ENCODE results near the gene FAM13B.
"Not testable (repeated sequence)": the region's sequence is repeated elsewhere in the genome, so short reads cannot be mapped to it uniquely, and the experiment has no call there.

FAM13B gene

GRCh38 chr5:137989419-137989818, 43.5 kb downstream of the FAM13B start:
- DNase-seq (ENCODE audit: low read depth, low spot score): no peak

- DNase-seq (ENCODE audit: low read depth, low spot score): no peak
These were observed 57.7 kb downstream of the FAM13B start for GRCh38 chr5:137975208-137975607.

- not testable (repeated sequence) for DNase-seq (ENCODE audit: low read depth, low spot score)
These were observed 62.5 kb downstream of the FAM13B start for GRCh38 chr5:137970384-137970783.

GRCh38 chr5:137960819-137961218, 72.1 kb downstream of the FAM13B start:
- DNase-seq (ENCODE audit: low read depth, low spot score): no peak

GRCh38 chr5:137960141-137960540, 72.7 kb downstream of the FAM13B start:
- no peak for DNase-seq (ENCODE audit: low read depth, low spot score)

GRCh38 chr5:137959488-137959887, 73.4 kb downstream of the FAM13B start:
- no peak for DNase-seq (ENCODE audit: low read depth, low spot score)

- DNase-seq (ENCODE audit: low read depth, low spot score): no peak
These were observed 74.9 kb downstream of the FAM13B start for GRCh38 chr5:137957948-137958347.

- no peak for DNase-seq (ENCODE audit: low read depth, low spot score)
These were observed 78.6 kb downstream of the FAM13B start for GRCh38 chr5:137954131-137954879.

GRCh38 chr5:137945825-137946224, 87.1 kb downstream of the FAM13B start:
- no peak for DNase-seq (ENCODE audit: low read depth, low spot score)

- DNase-seq (ENCODE audit: low read depth, low spot score): not testable (repeated sequence)
These were observed 88.6 kb downstream of the FAM13B start for GRCh38 chr5:137944280-137944679.

GRCh38 chr5:137939331-137939730, 93.5 kb downstream of the FAM13B start:
- no peak for DNase-seq (ENCODE audit: low read depth, low spot score)

GRCh38 chr5:137938751-137939143, 94.1 kb downstream of the FAM13B start:
- no peak for DNase-seq (ENCODE audit: low read depth, low spot score)

- no peak for DNase-seq (ENCODE audit: low read depth, low spot score)
These were observed 94.7 kb downstream of the FAM13B start for GRCh38 chr5:137937994-137938750.

GRCh38 chr5:137935694-137936093, 97.2 kb downstream of the FAM13B start:
- no peak for DNase-seq (ENCODE audit: low read depth, low spot score)

- no peak for DNase-seq (ENCODE audit: low read depth, low spot score)
These were observed 97.7 kb downstream of the FAM13B start for GRCh38 chr5:137935190-137935589.

GRCh38 chr5:137933491-137933911, 99.4 kb downstream of the FAM13B start:
- DNase-seq (ENCODE audit: low read depth, low spot score): no peak

- DNase-seq (ENCODE audit: low read depth, low spot score): no peak
These were observed 100.1 kb downstream of the FAM13B start for GRCh38 chr5:137932800-137933199.

- DNase-seq (ENCODE audit: low read depth, low spot score): no peak
These were observed 109.0 kb downstream of the FAM13B start for GRCh38 chr5:137923856-137924255.

- DNase-seq (ENCODE audit: low read depth, low spot score): no peak
These were observed 110.9 kb downstream of the FAM13B start for GRCh38 chr5:137921931-137922330.

GRCh38 chr5:137916923-137917322, 116.0 kb downstream of the FAM13B start:
- no peak for DNase-seq (ENCODE audit: low read depth, low spot score)

GRCh38 chr5:137914758-137915157, 118.1 kb downstream of the FAM13B start:
- no peak for DNase-seq (ENCODE audit: low read depth, low spot score)

GRCh38 chr5:137902408-137903133, 130.3 kb downstream of the FAM13B start:
- no peak for DNase-seq (ENCODE audit: low read depth, low spot score)
